ENCODE measurements around the gene VPS37C. TPM values are rescaled to one million over a fixed set of nuclear protein-coding genes. Genes with fewer than 3 reads are reported as not detected.

Gene VPS37C
- polyA plus RNA-seq, 2 of the 4 experiments (the other 2 are of a cell fraction) = 8.9 to 11.3 TPM

GRCh38 chr11:61134801-61135257, 26.4 kb downstream of the VPS37C start (continued):
- TF ChIP-seq REST (IDR thresholded peaks at IDR 0.05) = no peak
- no peak for TF ChIP-seq JUN (IDR thresholded peaks at IDR 0.05)
- no peak for TF ChIP-seq HMGXB4 (CRISPR knock-in tag; IDR thresholded peaks at IDR 0.05; ENCODE audit: borderline replicate concordance)

GRCh38 chr11:61133956-61134662, 27.1 kb downstream of the VPS37C start:
- no peak for ATAC-seq
- no peaks in the 10 kb centered on the region for H3K9me3 ChIP-seq
- TF ChIP-seq MAX (IDR thresholded peaks at IDR 0.05) (no peak), PHF8 (IDR thresholded peaks at IDR 0.05; ENCODE audit: borderline replicate concordance, low read depth) (no peak), NFE2L2 (conservative IDR thresholded peaks at IDR 0.05; ENCODE audit: low read length) (no peak), RCOR1 (IDR thresholded peaks at IDR 0.05; ENCODE audit: low read depth, low read length) (no peak), MAFK (IDR thresholded peaks at IDR 0.05; ENCODE audit: partially characterized antibody) (no peak), RNF2 (IDR thresholded peaks at IDR 0.05; ENCODE audit: borderline replicate concordance, low read depth) (no peak), KDM5A (IDR thresholded peaks at IDR 0.05) (no peak)
- POLR2A ChIA-PET = no interaction called here
- no peak overlapping the region for H3K4me2 ChIP-seq
- H3K4me3 ChIP-seq = no peak overlapping the region
- no peak for FAIRE-seq
- DNase-seq (ENCODE audit: low read depth in 1 of 2, low spot score in 1 of 2) = no peak
- CTCF ChIA-PET = interaction anchor here (0.9 to 1.9 kb wide), 8 partner anchors 11 to 303 kb away, joined by 3 to 8 read pairs (median 3); no protein-coding TSS in a partner anchor
- 0 out of 3 replicates have a peak, but pooled peaks cover 4% of the 10 kb centered on the region for H3K4me1 ChIP-seq
- 87% methylated on average over 18 of the region's 18 CpGs for WGBS (ENCODE audit: missing lambda C conversion rate)
- no peak overlapping the region for H3K27ac ChIP-seq

- H3K4me2 ChIP-seq = no peak overlapping the region
- 0 out of 3 replicates have a peak, but pooled peaks cover 4% of the 10 kb centered on the region for H3K4me1 ChIP-seq
- TF ChIP-seq GATA3 (IDR thresholded peaks at IDR 0.05; ENCODE audit: borderline replicate concordance) (no peak), FOSB (CRISPR knock-in tag; IDR thresholded peaks at IDR 0.05) (no peak), RARB (CRISPR knock-in tag; IDR thresholded peaks at IDR 0.05) (no peak), RFX5 (IDR thresholded peaks at IDR 0.05) (no peak), ZNF302 (CRISPR knock-in tag; IDR thresholded peaks at IDR 0.05) (no peak), CBX8 (IDR thresholded peaks at IDR 0.05) (no peak), E2F6 (IDR thresholded peaks at IDR 0.05; ENCODE audit: borderline replicate concordance, low read depth) (no peak), TP53 (CRISPR knock-in tag; IDR thresholded peaks at IDR 0.05) (no peak), NFE2L2 (conservative IDR thresholded peaks at IDR 0.05; ENCODE audit: low read length) (no peak), CTCF (IDR thresholded peaks at IDR 0.05) (no peak)
- H3K27ac ChIP-seq = no peak overlapping the region
- ATAC-seq (no peak), DNase-seq (ENCODE audit: low read depth in 1 of 2, low spot score in 1 of 2) (no peak), FAIRE-seq (no peak)
- WGBS (ENCODE audit: missing lambda C conversion rate) = 88% methylated on average over 7 of the region's 7 CpGs
- no peak overlapping the region for H3K4me3 ChIP-seq
- POLR2A ChIA-PET = no interaction called here
- CTCF ChIA-PET = interaction anchor here (0.6 to 1.4 kb wide), 5 partner anchors 9 to 358 kb away, joined by 3 to 4 read pairs (median 4); no protein-coding TSS in a partner anchor
- H3K9me3 ChIP-seq = no peaks in the 10 kb centered on the region
Measured at GRCh38 chr11:61133145-61133544, 28.1 kb downstream of the VPS37C start.
